ENCODE results near the gene PCA3. TPM values are rescaled to one million over a fixed set of nuclear protein-coding genes. Genes with fewer than 3 reads are reported as not detected.

PCA3 gene
- total RNA-seq, 1 experiment from 2014 or later, result not detected

GRCh38 chr9:76716085-76716672 is 48.1 kb upstream of the PCA3 start (continued):
- TF ChIP-seq CTCF (IDR thresholded peaks at IDR 0.05 in 2 of 3, conservative IDR thresholded peaks at IDR 0.05 in 1 of 3; ENCODE audit: borderline replicate concordance in 1 of 3, insufficient read depth in 1 of 3, low read depth in 2 of 3, low read length in 2 of 3) (no peak), SRF (IDR thresholded peaks at IDR 0.05; ENCODE audit: low read depth) (no peak), POLR2AphosphoS5 (IDR thresholded peaks at IDR 0.05; ENCODE audit: low read depth, low read length) (no peak), ZNF274 (IDR thresholded peaks at IDR 0.05; ENCODE audit: low read depth, low read length) (no peak), ZBTB33 (IDR thresholded peaks at IDR 0.05; ENCODE audit: extremely low read depth, insufficient replicate concordance, low read length) (no peak), ZFX (IDR thresholded peaks at IDR 0.05) (no peak)

- Histone ChIP-seq H3K9ac (ENCODE audit: low read length) (no peak overlapping the region), H3K36me3 (ENCODE audit: control insufficient read depth in 1 of 2, insufficient read depth in 2 of 2, low read length in 2 of 2) (no peaks in the 10 kb centered on the region), H4K20me1 (ENCODE audit: insufficient read depth) (no peaks in the 10 kb centered on the region), H3K4me1 (ENCODE audit: control insufficient read depth in 1 of 2, insufficient read depth in 2 of 2, low read length in 2 of 2) (no peaks in the 10 kb centered on the region), H3K27ac (ENCODE audit: low read depth, low read length) (no peak overlapping the region), H3K9me2 (ENCODE audit: insufficient read depth) (no peaks in the 10 kb centered on the region), H2AFZ (ENCODE audit: low read depth, low read length, poor library complexity, severe bottlenecking) (no peak overlapping the region), H3K4me2 (ENCODE audit: low read length) (no peak overlapping the region), H3K27me3 (ENCODE audit: insufficient read depth, low read length) (no peaks in the 10 kb centered on the region; the same call in 1 of the 2 replicates), H3K9me3 (ENCODE audit: control insufficient read depth in 1 of 2, insufficient read depth in 1 of 2, low read depth in 1 of 2, low read length in 2 of 2) (no peaks in the 10 kb centered on the region), H3K4me3 (replicated peaks in 1 of 2; ENCODE audit: low read depth in 1 of 2, low read length in 2 of 2) (no peak overlapping the region), H3K79me2 (ENCODE audit: insufficient read depth, low read length) (no peaks in the 10 kb centered on the region)
- ATAC-seq (no peak), DNase-seq (ENCODE audit: low read depth, low spot score) (no peak)
- ChIA-PET RAD21 (ENCODE audit: low non-redundant PET in 1 of 2, low total read pairs in 2 of 2, uncharacterized antibody in 2 of 2, unreplicated experiment in 2 of 2) (no interaction called here), POLR2A (no interaction called here), CTCF (no interaction called here)
- intact Hi-C loops (cut with micrococcal nuclease), result no loop called here
- BruUV-seq (replicated peaks), result no TSS peak
- no peak for TF ChIP-seq SP1 (IDR thresholded peaks at IDR 0.05; ENCODE audit: low read depth)
- no peak for TF ChIP-seq SIN3A (IDR thresholded peaks at IDR 0.05; ENCODE audit: low read depth)
- TF ChIP-seq REST (IDR thresholded peaks at IDR 0.05; ENCODE audit: low read depth), result no peak
- no peak for TF ChIP-seq CTCF (IDR thresholded peaks at IDR 0.05 in 2 of 3, conservative IDR thresholded peaks at IDR 0.05 in 1 of 3; ENCODE audit: borderline replicate concordance in 1 of 3, insufficient read depth in 1 of 3, low read depth in 2 of 3, low read length in 2 of 3)
- TF ChIP-seq ZFX (IDR thresholded peaks at IDR 0.05), result no peak
- TF ChIP-seq ZBTB33 (IDR thresholded peaks at IDR 0.05; ENCODE audit: extremely low read depth, insufficient replicate concordance, low read length), result no peak
- no peak for TF ChIP-seq CEBPB (IDR thresholded peaks at IDR 0.05; ENCODE audit: low read depth)
- TF ChIP-seq ZNF274 (IDR thresholded peaks at IDR 0.05; ENCODE audit: low read depth, low read length), result no peak
Measured at GRCh38 chr9:76717176-76717575, 47.1 kb upstream of the PCA3 start.
